ENCODE data around the gene FSTL3.
A peak's percentile ranks its signal among the peaks of the same experiment; 100 is the strongest.
"Not testable (repeated sequence)": the region's sequence is repeated elsewhere in the genome, so short reads cannot be mapped to it uniquely, and the experiment has no call there.

The FSTL3 gene

DNA sequence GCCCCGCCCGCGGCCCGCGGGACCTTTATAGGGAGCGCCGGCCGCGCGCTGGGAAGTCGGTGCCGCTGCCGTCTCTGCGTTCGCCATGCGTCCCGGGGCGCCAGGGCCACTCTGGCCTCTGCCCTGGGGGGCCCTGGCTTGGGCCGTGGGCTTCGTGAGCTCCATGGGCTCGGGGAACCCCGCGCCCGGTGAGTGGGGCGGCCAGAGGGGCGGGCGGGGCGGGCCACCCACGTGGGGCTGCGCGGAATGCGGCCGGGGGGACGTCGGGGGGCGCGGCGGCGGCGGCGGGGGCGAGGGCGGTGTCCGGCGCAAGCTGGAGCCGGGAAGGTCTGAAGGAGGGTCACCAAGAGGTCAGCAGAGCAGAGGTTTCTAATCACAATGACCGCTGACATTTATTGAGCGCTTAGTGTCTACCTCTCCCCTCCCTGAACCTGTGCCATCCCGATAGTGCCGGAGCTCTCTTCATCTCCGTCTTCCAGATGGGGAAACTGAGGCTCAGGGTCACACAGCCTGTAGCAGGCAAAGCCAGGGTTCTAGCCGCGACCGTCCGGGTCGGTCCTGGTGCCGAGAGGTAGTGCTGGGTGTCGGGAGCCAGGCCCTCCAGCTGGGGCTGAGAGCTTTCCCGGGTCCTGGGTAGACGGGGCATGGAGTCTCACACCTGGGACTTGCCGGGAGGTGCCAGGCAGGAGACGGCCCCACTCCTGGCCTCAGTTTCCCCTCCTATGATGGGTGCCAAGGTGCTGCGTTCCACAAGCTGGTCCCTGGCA, at the start of gene FSTL3:
Gene FSTL3 (plus strand): TSS at position 54 of the 767 bp plus-strand sequence. CDS start 32 bp downstream, at position 86.
- peak; percentile 49 for DNase-seq (ENCODE audit: low read depth)

DNA sequence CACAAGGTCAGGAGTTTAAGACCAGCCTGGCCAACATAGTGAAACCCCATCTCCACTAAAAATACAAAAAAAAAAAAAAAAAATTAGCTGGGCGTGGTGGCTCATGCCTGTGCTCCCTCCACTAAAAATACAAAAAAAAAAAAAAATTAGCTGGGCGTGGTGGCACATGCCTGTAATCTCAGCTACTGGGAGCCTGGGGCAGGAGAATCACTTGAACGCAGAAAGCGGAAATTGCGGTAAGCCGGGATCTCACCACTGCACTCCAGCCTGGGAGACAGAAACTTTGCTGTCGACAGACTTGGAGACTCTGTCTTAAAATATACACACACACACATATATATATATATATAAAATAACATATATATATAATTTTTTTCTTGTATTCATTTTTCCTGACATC, 49.6 kb upstream of the FSTL3 start:
- DNase-seq (ENCODE audit: low read depth): peak; percentile 71

DNA sequence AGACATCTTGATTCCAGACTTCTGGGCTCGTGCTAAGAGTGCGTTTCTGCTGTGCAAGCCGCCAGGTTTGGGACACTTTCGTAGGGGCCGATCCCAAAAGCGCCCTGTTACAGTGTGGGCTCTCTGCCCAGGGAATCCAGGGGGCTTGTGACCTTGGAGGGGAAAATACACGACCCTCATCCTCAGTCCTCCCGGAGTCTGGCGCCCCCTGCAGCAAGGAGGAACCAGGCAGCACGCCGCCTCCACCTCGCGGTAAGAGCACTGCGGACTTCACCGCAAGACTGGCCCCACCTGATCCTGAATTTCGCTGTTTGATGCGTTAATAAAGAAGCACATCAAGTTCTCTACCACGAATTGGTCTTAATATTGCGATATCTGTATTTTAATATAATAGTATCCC, 48.0 kb upstream of the FSTL3 start:
- DNase-seq (ENCODE audit: low read depth): no peak

DNA sequence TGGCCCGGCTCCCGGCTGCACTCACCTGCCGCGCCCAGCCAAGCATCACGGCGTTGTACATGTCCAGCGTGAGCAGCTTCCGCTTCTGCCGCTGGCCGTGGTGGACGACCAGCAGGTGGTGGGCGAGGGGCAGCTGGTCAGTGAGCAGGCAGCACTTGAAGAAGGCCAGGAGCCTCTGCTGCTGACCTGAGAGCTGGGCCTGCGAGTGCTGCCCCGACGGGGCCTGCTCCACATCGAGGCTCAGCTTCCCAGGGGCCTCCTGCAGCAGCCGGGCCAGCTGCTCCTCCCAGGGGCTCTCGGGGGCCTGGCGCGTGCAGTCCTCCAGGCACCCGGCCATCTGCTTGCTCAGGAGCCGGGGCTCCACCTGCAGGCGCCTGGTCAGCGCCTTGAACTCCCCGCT, 46.7 kb upstream of the FSTL3 start:
- not testable (repeated sequence) for DNase-seq (ENCODE audit: low read depth)

DNA sequence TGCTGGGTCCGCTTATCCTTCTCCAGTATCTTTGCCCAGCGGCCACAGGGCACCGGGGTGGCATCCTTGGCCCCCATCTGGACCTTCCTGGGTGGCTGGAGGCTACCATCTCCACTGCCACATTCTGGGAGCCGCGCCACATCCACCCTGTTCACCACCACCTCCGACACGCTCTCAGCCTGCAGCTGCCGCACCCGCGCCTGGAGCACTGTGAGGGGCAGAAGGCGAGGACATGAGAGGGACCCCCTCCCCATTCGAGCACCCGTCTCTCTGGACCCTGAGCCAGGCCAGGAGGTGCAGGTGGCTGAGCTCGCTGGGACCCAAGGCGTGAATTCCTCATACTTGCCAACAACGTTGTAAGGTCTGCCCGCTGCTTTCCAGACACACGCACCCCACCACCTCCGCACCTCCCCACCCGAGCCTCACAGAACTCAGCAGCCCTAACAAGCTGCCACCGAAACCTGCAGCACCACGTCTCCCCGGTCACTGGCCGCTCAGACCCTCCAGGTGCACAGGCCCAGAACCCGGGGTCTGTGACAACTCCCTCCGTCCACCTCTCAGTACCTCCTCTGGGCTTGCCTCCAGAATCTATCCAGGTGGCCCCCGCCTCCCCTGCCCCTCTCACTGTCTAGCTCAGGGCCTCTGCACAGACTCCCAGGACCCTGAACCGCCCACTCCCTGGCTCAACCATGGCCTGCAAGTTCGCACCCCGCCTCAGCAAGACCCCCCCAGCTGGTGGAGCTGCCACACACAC, 46.1 kb upstream of the FSTL3 start:
- no peak for DNase-seq (ENCODE audit: low read depth)

DNA sequence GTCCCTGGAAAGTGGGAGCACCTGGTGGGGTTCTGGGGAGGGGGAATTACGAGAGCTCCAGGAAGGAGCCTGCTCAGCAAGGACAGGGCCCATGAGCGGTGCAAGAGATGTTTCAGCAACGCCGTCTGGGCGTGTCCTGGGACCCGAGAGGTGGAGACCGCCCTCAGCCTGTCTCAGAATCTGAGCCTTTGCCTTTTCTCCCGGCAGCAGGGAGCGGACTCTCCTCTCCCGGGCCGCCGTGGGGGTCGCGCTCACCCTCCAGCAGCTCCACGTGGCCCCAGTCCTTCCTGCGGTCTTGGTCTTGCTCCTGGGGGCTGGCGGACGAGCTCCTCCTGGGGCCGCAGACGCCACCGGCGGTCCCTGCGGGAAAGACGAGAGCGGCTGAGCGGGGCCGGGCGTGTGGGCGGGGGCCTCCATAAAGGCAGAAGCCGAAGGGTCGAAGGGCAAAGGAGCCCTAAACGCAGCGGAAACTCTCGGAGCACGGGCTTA, 43.6 kb upstream of the FSTL3 start:
- peak; percentile 75 for DNase-seq (ENCODE audit: low read depth)

DNA sequence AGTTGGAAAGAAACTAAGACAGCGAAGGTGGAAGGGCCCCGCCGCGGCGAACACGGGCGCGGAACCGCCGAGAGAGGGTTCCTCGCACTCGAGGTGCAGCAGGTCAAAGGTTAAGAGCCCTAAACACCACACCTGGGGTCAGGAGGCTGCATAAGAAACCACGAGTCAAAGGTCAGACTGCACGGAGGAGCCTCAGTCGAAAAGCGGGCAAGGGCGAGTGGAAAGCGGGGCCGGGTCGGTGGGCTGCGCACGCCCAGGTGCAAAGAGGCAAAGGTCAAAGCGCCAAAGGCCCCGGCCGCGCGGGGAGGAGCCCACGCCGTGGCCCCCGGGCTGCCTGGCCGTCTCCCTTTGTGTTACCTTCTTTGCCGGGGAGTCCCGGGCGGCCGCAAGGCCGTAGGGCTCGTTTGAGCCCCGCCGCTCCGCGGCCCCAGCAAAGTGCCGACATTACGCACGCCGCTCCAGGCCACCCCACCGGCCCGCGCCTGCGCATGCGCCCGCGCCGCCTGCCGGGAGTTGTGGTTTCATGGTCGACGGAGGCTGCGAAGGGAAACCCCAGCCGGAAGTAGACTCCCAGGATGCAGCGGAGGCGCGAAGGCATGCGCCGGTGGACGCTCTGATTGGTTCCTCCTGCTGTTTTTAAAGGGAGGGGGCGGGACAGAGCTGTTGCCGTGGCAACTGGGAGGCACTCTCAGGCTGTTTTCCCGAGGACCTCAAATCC, 43.0 kb upstream of the FSTL3 start, which contains the start of gene POLRMT:
Gene POLRMT (minus strand): TSS at position 470 of the 718 bp plus-strand sequence. CDS start 25 bp downstream, at position 445.
- DNase-seq (ENCODE audit: low read depth): peak; percentile 99

DNA sequence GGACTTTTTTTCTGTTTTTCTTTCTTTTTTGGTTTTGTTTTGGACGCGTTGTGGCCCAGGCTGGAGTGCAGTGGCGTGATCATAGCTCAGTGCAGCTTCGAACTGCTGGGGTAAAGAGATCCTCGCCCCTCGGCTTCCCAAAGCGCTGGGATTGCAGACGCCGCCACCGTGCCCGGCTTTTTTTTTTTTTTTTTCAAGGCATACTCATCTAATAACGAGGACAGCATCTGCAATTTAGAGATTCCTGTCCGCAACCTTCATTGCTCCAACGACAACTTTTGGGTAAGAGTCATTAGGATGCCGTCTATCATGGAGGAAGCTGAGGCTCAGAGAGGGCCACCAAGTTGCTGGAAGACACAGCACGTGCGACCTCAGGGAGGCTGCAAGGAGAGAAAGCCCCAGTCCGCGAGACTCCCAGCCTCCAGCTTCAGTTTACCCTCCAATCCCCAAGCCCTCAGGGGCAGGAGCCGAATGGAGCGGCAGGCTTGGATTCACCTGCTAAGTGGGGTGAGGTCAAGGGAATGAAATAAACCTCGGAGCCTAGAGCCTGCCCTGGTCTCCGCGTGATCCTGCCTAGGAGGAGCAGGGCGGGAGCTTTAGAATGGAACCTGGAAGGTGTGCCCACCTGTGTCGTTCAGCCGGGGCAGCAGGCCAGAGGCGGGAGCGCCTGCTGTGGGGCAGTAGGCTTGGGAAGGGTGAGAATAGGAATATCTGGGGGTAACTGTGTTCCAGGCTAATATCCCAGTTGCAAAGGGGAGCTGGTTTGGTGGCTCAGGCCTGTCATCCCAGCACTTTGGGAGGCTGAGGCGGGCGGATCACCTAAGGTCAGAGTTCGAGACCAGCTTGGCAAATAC, 42.2 kb upstream of the FSTL3 start:
- DNase-seq (ENCODE audit: low read depth): no peak

DNA sequence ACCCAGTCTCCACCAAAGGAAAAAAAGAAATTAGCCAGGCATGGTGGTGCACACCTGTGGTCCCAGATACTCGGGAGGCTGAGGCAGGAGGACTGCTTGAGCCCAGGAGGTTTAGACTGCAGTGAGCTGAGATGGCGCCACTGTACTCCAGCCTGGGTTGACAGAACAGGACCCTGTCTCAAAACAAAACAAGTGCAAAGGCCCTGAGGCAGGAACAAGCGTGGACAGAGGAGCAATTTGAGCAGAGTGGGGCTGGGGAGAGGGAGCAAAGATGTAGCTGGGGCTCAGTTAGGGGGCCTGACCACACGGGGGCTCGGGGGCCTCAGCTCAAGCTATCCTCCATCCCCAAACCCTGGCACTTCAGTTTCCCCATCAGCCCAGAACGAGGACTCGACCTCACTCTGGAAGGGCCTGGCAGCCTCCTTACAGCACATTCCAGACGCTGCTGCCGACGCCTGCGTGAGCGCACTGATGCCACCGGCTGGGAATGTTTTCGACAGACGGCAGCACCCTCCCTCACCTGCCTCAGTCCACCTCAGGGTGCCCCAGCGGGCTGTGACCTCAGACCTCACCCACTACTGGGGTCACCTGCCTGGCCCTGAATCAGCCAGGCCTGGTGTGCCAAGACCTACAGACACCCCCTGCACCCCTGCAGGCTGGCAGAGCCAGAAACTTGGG, 41.1 kb upstream of the FSTL3 start:
- no peak for DNase-seq (ENCODE audit: low read depth)

DNA sequence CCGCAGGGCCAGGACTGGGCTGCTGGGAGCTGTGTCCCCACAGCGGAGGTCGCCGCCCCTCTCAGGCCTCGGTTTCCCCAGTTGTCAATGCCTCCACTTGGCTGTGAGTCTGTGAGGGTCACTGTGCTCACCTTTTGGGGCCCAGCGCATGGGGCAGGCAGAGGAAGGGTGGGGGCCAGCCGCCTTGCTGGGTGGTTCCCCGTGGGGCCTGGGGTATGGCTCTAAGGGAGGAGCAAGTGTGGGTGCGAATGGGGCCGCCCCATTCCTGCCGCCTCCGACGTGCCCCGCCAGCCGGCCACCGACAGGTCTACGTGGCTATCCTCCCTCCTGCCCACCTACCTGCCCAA, 37.3 kb upstream of the FSTL3 start:
- no peak for DNase-seq (ENCODE audit: low read depth)

DNA sequence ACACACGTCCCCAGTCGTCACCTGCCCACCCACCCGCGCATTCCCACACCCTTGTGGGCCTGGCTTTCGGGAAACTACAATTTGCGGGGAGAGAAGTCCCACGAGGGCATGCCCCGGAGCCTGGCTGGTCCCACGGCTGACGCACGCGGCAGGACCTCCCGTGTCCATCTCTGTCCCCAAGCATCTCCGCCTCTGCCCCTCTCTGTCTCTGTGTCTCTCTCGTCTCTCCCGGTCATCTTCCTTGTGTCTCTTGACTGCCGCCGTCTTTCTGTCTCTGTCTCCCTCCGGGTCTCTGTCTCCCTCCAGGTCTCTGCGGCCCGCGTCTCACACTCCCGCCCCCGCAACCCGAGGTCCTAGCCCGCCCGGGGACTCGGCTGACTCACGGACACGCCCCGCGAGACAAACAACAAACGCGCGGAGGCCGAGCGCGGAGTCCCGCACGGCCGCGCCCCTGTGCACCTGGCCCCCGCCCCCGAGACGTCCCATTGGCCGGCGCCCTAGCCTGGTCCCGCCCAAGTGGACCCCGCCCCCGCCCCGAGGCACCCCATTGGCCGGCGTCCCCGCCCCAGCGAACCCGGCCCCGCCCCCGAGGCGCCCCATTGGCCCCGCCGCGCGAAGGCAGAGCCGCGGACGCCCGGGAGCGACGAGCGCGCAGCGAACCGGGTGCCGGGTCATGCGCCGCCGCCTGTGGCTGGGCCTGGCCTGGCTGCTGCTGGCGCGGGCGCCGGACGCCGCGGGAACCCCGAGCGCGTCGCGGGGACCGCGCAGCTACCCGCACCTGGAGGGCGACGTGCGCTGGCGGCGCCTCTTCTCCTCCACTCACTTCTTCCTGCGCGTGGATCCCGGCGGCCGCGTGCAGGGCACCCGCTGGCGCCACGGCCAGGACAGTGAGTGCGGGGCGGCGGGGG, 36.7 kb upstream of the FSTL3 start, which contains the start of gene FGF22:
Gene FGF22 (plus strand): TSS at position 627 of the 908 bp plus-strand sequence. CDS start 47 bp downstream, at position 674.
- DNase-seq (ENCODE audit: low read depth): peak; percentile 88

DNA sequence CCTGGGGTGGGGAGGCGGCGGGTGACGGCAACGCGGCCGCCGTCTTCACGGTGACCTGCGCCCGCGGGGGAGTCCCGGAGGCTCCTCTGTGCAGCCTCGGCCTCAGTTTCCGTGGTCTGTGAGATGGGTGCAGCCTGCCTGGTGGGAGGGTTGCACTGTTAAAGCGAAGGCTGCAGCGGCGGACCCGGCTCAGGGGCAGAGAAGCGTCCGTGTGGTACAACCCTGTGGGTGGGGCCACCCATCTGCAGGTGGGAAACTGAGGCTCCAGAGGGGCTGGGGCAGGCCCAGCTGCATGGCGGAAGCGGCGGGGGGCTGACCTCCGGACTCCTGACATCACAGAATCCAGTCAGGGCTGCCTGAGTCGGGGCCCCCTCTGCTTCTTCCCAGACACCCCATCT, 36.0 kb upstream of the FSTL3 start:
- DNase-seq (ENCODE audit: low read depth): no peak

DNA sequence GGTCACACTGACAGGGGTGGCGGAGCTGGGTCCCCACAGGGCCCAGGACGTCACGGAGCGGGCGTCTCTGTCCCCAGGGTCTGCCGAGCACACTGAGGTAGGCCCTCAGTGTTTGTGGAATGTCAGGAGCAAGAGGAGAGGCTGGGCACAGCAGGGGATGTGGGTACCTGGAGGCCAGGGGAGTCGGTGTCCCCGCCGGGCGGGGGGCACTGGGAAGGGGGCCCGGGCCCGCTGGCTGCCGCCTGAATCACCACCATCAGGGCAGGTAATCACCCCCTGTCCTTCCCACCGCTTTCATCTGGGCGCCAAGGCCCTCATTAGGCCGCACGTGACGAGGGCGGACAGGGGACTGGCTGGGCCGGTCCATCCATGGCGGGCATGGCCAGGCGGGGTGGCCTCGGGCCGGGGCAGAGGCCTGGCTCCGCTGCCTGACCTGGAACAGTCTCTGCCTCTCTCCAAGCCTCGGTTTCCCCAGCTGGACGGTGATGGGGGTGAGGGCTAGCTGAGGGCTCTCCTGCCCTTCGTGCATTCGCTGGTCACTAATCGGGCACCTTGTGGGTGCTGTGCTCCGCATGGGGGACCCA, 35.5 kb upstream of the FSTL3 start:
- DNase-seq (ENCODE audit: low read depth): no peak

DNA sequence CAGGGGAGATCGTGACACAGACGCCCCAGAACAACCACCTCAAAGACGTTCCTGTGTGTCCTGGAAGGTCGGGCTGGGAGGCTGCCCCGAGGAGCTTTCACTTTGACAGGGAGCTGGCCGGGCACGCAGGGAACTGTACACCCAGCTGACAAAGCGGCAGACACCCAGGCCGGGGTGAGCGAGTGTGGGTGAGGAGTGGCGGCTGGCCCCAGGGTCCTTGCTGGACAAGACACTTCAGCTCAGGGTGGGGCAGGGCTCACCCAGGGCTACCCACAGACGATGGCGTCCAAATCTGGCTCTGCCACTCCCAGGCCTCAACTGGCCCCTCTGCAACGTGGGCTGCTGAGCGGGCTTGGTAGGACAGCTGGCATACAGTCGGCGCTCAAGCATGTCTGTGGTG, 34.5 kb upstream of the FSTL3 start:
- no peak for DNase-seq (ENCODE audit: low read depth)

DNA sequence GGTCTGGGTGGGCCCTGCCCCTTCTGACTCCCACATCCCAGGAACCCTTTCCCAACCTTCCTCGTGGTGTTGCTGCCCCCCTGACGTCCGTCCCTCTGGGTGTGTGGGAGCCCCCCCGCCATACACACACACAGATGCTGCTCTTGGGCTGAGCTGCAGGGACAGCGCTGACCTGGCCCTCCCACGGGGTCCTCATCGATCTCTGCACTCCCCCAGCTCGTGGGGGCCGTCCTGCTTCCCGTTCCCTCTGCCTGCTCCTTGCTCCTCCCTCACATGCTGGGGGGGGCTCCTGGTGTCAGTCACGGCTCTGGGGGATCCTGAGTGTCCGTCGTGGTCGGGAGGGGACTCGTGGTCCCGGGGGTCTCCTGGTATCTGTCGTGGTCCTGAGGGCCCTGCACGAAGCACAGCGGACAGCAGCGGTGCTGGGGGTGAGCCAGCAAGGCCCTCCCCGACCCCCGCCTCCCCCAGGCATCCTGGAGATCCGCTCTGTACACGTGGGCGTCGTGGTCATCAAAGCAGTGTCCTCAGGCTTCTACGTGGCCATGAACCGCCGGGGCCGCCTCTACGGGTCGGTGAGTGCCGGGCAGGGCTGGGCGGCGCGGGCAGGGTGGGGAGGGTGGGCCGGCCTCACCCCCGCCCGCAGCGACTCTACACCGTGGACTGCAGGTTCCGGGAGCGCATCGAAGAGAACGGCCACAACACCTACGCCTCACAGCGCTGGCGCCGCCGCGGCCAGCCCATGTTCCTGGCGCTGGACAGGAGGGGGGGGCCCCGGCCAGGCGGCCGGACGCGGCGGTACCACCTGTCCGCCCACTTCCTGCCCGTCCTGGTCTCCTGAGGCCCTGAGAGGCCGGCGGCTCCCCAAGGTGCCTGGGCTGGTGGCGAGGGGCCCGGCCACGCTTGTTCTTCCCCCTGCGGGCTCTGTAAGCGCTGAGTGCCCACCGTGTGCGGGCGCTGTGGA, 33.1 kb upstream of the FSTL3 start:
- no peak for DNase-seq (ENCODE audit: low read depth)

DNA sequence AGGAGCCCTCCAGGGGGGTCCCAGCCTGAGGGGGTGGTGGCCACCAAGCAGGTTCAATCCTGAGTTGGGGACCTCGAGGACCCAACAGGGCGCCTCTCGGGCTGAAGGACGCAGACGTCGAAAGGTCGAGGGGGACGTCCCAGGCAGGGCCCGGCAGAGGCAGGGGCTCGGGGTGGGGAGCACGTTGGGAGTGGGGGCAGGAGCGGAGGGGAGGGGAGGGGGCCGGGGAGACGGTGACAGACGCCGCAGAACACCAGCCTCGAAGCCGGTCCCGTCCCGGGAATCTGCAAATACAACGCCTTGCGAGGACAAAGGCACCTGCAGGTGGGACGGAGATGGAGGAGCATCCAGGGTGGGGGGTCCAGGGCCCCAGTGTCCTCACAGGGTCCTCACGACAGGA, 32.5 kb upstream of the FSTL3 start:
- no peak for DNase-seq (ENCODE audit: low read depth)

DNA sequence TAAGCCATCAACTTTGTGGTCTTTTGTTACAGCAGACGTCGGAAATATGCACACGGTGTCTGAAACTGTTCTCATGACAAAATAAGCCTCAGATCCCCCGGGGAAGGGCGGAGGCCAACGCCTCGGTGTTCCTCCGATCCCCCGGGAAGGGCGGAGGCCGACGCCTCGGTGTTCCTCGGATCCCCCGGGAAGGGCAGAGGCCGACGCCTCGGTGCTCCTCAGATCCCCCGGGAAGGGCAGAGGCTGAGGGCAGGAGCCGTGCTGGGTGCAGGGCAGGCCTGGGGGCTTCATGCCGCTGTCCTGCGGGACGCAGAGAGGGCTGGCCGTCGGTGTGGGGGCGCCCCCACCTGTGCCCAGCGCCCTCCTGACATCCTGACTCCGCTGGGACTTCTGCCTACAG, 31.8 kb upstream of the FSTL3 start:
- DNase-seq (ENCODE audit: low read depth): no peak

DNA sequence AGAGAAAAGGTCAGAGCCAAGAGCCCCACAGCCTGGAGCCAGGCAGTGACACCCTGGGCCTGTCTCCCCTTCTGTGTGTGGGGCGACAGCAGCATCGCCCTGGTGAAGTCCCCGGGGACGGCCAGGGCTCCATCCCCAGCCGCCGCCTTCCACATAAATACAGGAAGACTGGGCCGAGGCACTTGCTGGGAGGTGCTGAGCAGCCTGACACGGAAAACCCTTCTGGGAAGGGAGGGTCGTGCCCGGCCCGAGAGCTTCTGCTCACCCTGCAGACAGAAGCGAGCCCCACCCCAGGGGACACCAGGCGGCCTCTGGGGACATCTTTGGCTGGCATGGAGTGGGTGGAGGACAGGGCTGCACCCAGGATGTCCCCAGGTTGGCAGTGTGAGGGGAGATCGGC, 31.4 kb upstream of the FSTL3 start:
- no peak for DNase-seq (ENCODE audit: low read depth)
